ENCODE measurements around the gene ITGAL.
"Not testable (repeated sequence)": the region's sequence is repeated elsewhere in the genome, so short reads cannot be mapped to it uniquely, and the experiment has no call there.

The ITGAL gene

GRCh38 chr16:30526823-30527634 is 54.5 kb downstream of the ITGAL start:
- peak; percentile 94 to 98 for DNase-seq

- no peak for DNase-seq
Observed at GRCh38 chr16:30527635-30528178, 55.2 kb downstream of the ITGAL start.

GRCh38 chr16:30528799-30529457 is 56.4 kb downstream of the ITGAL start:
- DNase-seq = no peak

GRCh38 chr16:30530163-30531037 is 57.9 kb downstream of the ITGAL start:
- no peak for DNase-seq

GRCh38 chr16:30532285-30533145 is 60.0 kb downstream of the ITGAL start:
- DNase-seq = no peak

- DNase-seq = no peak
Observed at GRCh38 chr16:30533146-30533522, 60.6 kb downstream of the ITGAL start.

- DNase-seq = peak in 1 of 2 donors; percentile 45
Observed at GRCh38 chr16:30533748-30534367, 61.3 kb downstream of the ITGAL start.

- peak; percentile 92 to 93 for DNase-seq
Observed at GRCh38 chr16:30534368-30535105, 62.0 kb downstream of the ITGAL start, which contains the start of gene ZNF747. TSS of gene ZNF747 (minus strand) at chr16:30534858. CDS start at chr16:30534679, 179 bp downstream.

GRCh38 chr16:30535106-30535776 is 62.7 kb downstream of the ITGAL start:
- no peak for DNase-seq

GRCh38 chr16:30535777-30536190 is 63.2 kb downstream of the ITGAL start:
- DNase-seq = peak; percentile 70 to 71

GRCh38 chr16:30536391-30537024 is 64.0 kb downstream of the ITGAL start:
- not testable (repeated sequence) for DNase-seq

- DNase-seq = no peak
Observed at GRCh38 chr16:30539000-30539964, 66.7 kb downstream of the ITGAL start.

- DNase-seq = not testable (repeated sequence)
Observed at GRCh38 chr16:30539986-30540526, 67.5 kb downstream of the ITGAL start.

GRCh38 chr16:30540916-30541464 is 68.4 kb downstream of the ITGAL start:
- not testable (repeated sequence) for DNase-seq

- no peak for DNase-seq
Observed at GRCh38 chr16:30541502-30542329, 69.2 kb downstream of the ITGAL start.

GRCh38 chr16:30543067-30543466 is 70.5 kb downstream of the ITGAL start:
- no peak for DNase-seq

- DNase-seq = no peak
Observed at GRCh38 chr16:30546115-30546514, 73.6 kb downstream of the ITGAL start.

Measured in stimulated activated CD4-positive, alpha-beta T cell treated with anti-CD3 and anti-CD28 coated beads, Interleukin-2, amount 100 ng/mL, for 24 hours (primary cell).